ENCODE measurements around the gene CUL7.
A peak's percentile ranks its signal among the peaks of the same experiment; 100 is the strongest.
"Not testable (repeated sequence)": the region's sequence is repeated elsewhere in the genome, so short reads cannot be mapped to it uniquely, and the experiment has no call there.

The CUL7 gene

GRCh38 chr6:43014434-43014909 lies 39.2 kb downstream of the CUL7 start:
- no peak for DNase-seq (ENCODE audit: low spot score)

- peak; percentile 100 for DNase-seq (ENCODE audit: low spot score)
Measured at GRCh38 chr6:43013843-43014433, 39.7 kb downstream of the CUL7 start, which contains the start of the genes KLHDC3 and MEA1. Gene KLHDC3 (plus strand): TSS chr6:43014249. CDS start chr6:43017193, 2,944 bp downstream. Gene MEA1 (minus strand): TSS chr6:43013946. CDS start chr6:43013813, 133 bp downstream.

GRCh38 chr6:43013097-43013842 lies 40.4 kb downstream of the CUL7 start:
- no peak for DNase-seq (ENCODE audit: low spot score)

- DNase-seq (ENCODE audit: low spot score) = no peak
Measured at GRCh38 chr6:43012364-43012763, 41.3 kb downstream of the CUL7 start.

- DNase-seq (ENCODE audit: low spot score) = no peak
Measured at GRCh38 chr6:43011207-43011606, 42.4 kb downstream of the CUL7 start.

GRCh38 chr6:43009124-43009523 lies 44.5 kb downstream of the CUL7 start:
- DNase-seq (ENCODE audit: low spot score) = peak; percentile 34

GRCh38 chr6:43007126-43007525 lies 46.5 kb downstream of the CUL7 start:
- DNase-seq (ENCODE audit: low spot score) = no peak

- no peak for DNase-seq (ENCODE audit: low spot score)
Measured at GRCh38 chr6:43006251-43006650, 47.4 kb downstream of the CUL7 start.

- no peak for DNase-seq (ENCODE audit: low spot score)
Measured at GRCh38 chr6:43005844-43006243, 47.8 kb downstream of the CUL7 start.

GRCh38 chr6:43001843-43002242 lies 51.8 kb downstream of the CUL7 start:
- no peak for DNase-seq (ENCODE audit: low spot score)

GRCh38 chr6:42998205-42998604 lies 55.4 kb downstream of the CUL7 start:
- not testable (repeated sequence) for DNase-seq (ENCODE audit: low spot score)

- no peak for DNase-seq (ENCODE audit: low spot score)
Measured at GRCh38 chr6:42996513-42996912, 57.1 kb downstream of the CUL7 start.

- DNase-seq (ENCODE audit: low spot score) = no peak
Measured at GRCh38 chr6:42993445-42993844, 60.2 kb downstream of the CUL7 start.

- no peak for DNase-seq (ENCODE audit: low spot score)
Measured at GRCh38 chr6:42989923-42990322, 63.7 kb downstream of the CUL7 start.

- no peak for DNase-seq (ENCODE audit: low spot score)
Measured at GRCh38 chr6:42988486-42989020, 65.1 kb downstream of the CUL7 start.
